PC-9 (cell line): ENCODE results near the gene MUC22.

Experiments used
- EZH2 ChIP-seq: fragments of 200-600 bp; sonication (generic); IDR thresholded peaks from 2 replicates; pipeline ENCODE4 v1.8.0; 2017; ENCODE audit warnings: antibody characterized with exemption, low read depth
- TF ChIP-seq, protein P1 (sequence below): fragments of 200-600 bp; sonication (generic); conservative IDR thresholded peaks from 2 replicates; pipeline ENCODE4 v1.6.1; 2017; ENCODE audit warnings: mixed run types, antibody characterized with exemption, mild to moderate bottlenecking, moderate library complexity

DNA sequence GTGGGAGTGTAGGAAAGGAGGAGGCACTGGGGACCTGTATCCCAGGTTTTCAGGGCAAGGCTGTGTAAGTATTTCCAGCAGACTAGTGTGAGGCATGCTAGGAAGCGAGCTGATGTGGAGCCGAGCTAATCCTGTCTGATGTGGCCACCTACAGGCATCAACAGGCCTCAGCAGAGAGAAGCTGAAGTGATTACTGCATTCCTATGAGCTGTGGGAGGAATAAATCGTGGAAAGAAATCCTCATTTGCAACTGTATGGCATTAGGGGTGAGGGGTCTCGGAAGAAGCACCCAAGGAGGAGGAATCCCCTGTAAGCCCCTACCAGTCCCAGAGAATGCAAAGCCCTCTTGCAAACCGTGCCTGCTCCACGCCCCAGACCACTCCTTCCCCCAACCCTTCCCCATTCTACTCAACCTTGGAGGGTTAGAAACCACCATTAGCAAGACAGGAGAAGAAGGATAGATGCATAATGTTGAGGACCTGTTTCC is 60.5 kb downstream of the MUC22 start:
- TF ChIP-seq, protein P1, sequence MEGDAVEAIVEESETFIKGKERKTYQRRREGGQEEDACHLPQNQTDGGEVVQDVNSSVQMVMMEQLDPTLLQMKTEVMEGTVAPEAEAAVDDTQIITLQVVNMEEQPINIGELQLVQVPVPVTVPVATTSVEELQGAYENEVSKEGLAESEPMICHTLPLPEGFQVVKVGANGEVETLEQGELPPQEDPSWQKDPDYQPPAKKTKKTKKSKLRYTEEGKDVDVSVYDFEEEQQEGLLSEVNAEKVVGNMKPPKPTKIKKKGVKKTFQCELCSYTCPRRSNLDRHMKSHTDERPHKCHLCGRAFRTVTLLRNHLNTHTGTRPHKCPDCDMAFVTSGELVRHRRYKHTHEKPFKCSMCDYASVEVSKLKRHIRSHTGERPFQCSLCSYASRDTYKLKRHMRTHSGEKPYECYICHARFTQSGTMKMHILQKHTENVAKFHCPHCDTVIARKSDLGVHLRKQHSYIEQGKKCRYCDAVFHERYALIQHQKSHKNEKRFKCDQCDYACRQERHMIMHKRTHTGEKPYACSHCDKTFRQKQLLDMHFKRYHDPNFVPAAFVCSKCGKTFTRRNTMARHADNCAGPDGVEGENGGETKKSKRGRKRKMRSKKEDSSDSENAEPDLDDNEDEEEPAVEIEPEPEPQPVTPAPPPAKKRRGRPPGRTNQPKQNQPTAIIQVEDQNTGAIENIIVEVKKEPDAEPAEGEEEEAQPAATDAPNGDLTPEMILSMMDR: peak; percentile 75
- TF ChIP-seq EZH2: no peak
